PFSK-1 (cell line): ENCODE data around the gene KDM7A.

Source experiments
- POLR2AphosphoS5 ChIP-seq: IDR thresholded peaks from 2 replicates; pipeline ENCODE4 v1.6.1; 2012; ENCODE audit warnings: low read depth, mild to moderate bottlenecking, control low read depth, low read length, moderate library complexity
- SIN3A ChIP-seq: IDR thresholded peaks from 2 replicates; pipeline ENCODE4 v1.6.1; 2012; ENCODE audit warnings: mild to moderate bottlenecking, low read length, moderate library complexity, borderline replicate concordance; ENCODE audit not compliant: insufficient read depth
- TAF1 ChIP-seq: IDR thresholded peaks from 2 replicates; pipeline ENCODE4 v1.6.1; 2012; ENCODE audit warnings: low read length, control low read depth, borderline replicate concordance; ENCODE audit not compliant: insufficient read depth

GRCh38 chr7:140080919-140081318, 95.9 kb downstream of the KDM7A start:
- TF ChIP-seq SIN3A (no peak), POLR2AphosphoS5 (no peak), TAF1 (no peak)
